ENCODE data around the gene PPP2R5C. TPM values are rescaled to one million over a fixed set of nuclear protein-coding genes. Genes with fewer than 3 reads are reported as not detected.

The PPP2R5C gene
- total RNA-seq, 2 experiments from 2014 or later, result 238 to 242 TPM

GRCh38 chr14:101937926-101938767, 176.6 kb downstream of the PPP2R5C start:
- ATAC-seq, result no peak
- no peak for TF ChIP-seq CTCF (IDR thresholded peaks at IDR 0.05)
- H3K27me3 Mint-ChIP-seq, result peaks cover 10% of the 10 kb centered on the region
- H3K4me3 Mint-ChIP-seq, result no peak overlapping the region
- POLR2A ChIA-PET, result interaction anchor here (0.6 to 1.4 kb wide), 2 partner anchors 9 to 18 kb away, joined by 3 read pairs; no protein-coding TSS in a partner anchor
- no peak for DNase-seq
- peaks cover 2% of the 10 kb centered on the region for H3K4me1 Mint-ChIP-seq (ENCODE audit: low read depth)
- intact Hi-C loops (cut with micrococcal nuclease), result no loop called here
- H3K27ac Mint-ChIP-seq, result no peak overlapping the region
- H3K9me3 Mint-ChIP-seq, result no peaks in the 10 kb centered on the region
- no peaks in the 10 kb centered on the region for H3K36me3 Mint-ChIP-seq (ENCODE audit: low read depth)
- CTCF ChIA-PET, result no interaction called here

GRCh38 chr14:101939646-101940170, 178.2 kb downstream of the PPP2R5C start:
- Mint-ChIP-seq H3K4me3 (no peak overlapping the region), H3K4me1 (ENCODE audit: low read depth) (peaks cover 2% of the 10 kb centered on the region), H3K27ac (no peak overlapping the region), H3K27me3 (peaks cover 15% of the 10 kb centered on the region), H3K9me3 (no peaks in the 10 kb centered on the region), H3K36me3 (ENCODE audit: low read depth) (no peaks in the 10 kb centered on the region)
- intact Hi-C loops (cut with micrococcal nuclease), result no loop called here
- ChIA-PET CTCF (no interaction called here), POLR2A (no interaction called here)
- DNase-seq (no peak), ATAC-seq (no peak)
- no peak for TF ChIP-seq CTCF (IDR thresholded peaks at IDR 0.05)

- Mint-ChIP-seq H3K36me3 (ENCODE audit: low read depth) (peaks cover 3% of the 10 kb centered on the region), H3K4me3 (no peak overlapping the region), H3K27ac (no peak overlapping the region), H3K4me1 (ENCODE audit: low read depth) (peaks cover 10% of the 10 kb centered on the region), H3K9me3 (no peaks in the 10 kb centered on the region), H3K27me3 (peaks cover 28% of the 10 kb centered on the region)
- ChIA-PET POLR2A (no interaction called here), CTCF (interaction anchor here (0.9 to 1.3 kb wide), 2 partner anchors 16 to 152 kb away, joined by 3 read pairs; no protein-coding TSS in a partner anchor)
- TF ChIP-seq CTCF (IDR thresholded peaks at IDR 0.05), result no peak
- intact Hi-C loops (cut with micrococcal nuclease), result no loop called here
- no peak for ATAC-seq
- no peak for DNase-seq
Measured at GRCh38 chr14:101944451-101944850, 182.9 kb downstream of the PPP2R5C start.

GRCh38 chr14:101945171-101945570, 183.7 kb downstream of the PPP2R5C start:
- Mint-ChIP-seq H3K36me3 (ENCODE audit: low read depth) (peaks cover 3% of the 10 kb centered on the region), H3K27me3 (peaks cover 28% of the 10 kb centered on the region), H3K4me1 (ENCODE audit: low read depth) (peaks cover 10% of the 10 kb centered on the region), H3K27ac (no peak overlapping the region), H3K9me3 (no peaks in the 10 kb centered on the region), H3K4me3 (no peak overlapping the region)
- POLR2A ChIA-PET, result interaction anchor here (0.6 kb wide), 3 partner anchors 128 to 399 kb away, joined by 3 to 6 read pairs (median 4); no protein-coding TSS in a partner anchor
- intact Hi-C loops (cut with micrococcal nuclease), result no loop called here
- TF ChIP-seq CTCF (IDR thresholded peaks at IDR 0.05), result no peak
- ATAC-seq (no peak), DNase-seq (no peak)
- CTCF ChIA-PET, result interaction anchor here (1.3 to 1.5 kb wide), 2 partner anchors 66 to 151 kb away, joined by 3 read pairs; no protein-coding TSS in a partner anchor

- Mint-ChIP-seq H3K9me3 (no peaks in the 10 kb centered on the region), H3K36me3 (ENCODE audit: low read depth) (peaks cover 3% of the 10 kb centered on the region), H3K27me3 (peaks cover 21% of the 10 kb centered on the region), H3K27ac (peak overlapping the region; percentile 96), H3K4me1 (ENCODE audit: low read depth) (peaks cover 10% of the 10 kb centered on the region), H3K4me3 (peak overlapping the region; percentile 91)
- TF ChIP-seq CTCF (IDR thresholded peaks at IDR 0.05), result no peak
- POLR2A ChIA-PET, result interaction anchor here (0.9 to 3.0 kb wide), 7 partner anchors 10 to 216 kb away, joined by 3 to 9 read pairs (median 3); no protein-coding TSS in a partner anchor
- intact Hi-C loops (cut with micrococcal nuclease), result loop anchor here (2.0 kb wide), 1 partner anchor 241 kb away; no protein-coding TSS in a partner anchor
- ATAC-seq (peak; percentile 10), DNase-seq (peak; percentile 48)
- CTCF ChIA-PET, result interaction anchor here (0.9 kb wide), 1 partner anchor 61 kb away, joined by 3 read pairs; no protein-coding TSS in a partner anchor
Measured at GRCh38 chr14:101947577-101947903, 186.0 kb downstream of the PPP2R5C start.
